Measurements from ENCODE around the gene ITGA2.

GRCh38 chr5:52945040-52945439, 44.1 kb upstream of the ITGA2 start:
- TF ChIP-seq, protein P1, sequence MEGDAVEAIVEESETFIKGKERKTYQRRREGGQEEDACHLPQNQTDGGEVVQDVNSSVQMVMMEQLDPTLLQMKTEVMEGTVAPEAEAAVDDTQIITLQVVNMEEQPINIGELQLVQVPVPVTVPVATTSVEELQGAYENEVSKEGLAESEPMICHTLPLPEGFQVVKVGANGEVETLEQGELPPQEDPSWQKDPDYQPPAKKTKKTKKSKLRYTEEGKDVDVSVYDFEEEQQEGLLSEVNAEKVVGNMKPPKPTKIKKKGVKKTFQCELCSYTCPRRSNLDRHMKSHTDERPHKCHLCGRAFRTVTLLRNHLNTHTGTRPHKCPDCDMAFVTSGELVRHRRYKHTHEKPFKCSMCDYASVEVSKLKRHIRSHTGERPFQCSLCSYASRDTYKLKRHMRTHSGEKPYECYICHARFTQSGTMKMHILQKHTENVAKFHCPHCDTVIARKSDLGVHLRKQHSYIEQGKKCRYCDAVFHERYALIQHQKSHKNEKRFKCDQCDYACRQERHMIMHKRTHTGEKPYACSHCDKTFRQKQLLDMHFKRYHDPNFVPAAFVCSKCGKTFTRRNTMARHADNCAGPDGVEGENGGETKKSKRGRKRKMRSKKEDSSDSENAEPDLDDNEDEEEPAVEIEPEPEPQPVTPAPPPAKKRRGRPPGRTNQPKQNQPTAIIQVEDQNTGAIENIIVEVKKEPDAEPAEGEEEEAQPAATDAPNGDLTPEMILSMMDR (IDR thresholded peaks at IDR 0.05) = no peak
- TF ChIP-seq POLR2A (IDR thresholded peaks at IDR 0.05) = no peak

Measured in thyroid gland (tissue), 4 donors.